Testis (tissue), 3 donors: ENCODE data around the gene ZHX3. TPM values are rescaled to one million over a fixed set of nuclear protein-coding genes. Genes with fewer than 3 reads are reported as not detected.

Experiments used
- DNase-seq: peaks from one replicate; pipeline ENCODE4 v3.0.0-alpha.2; 2019
- H3K27ac ChIP-seq, 2 donors: fragments of 200-600 bp; sonication (generic); one replicate each; pipeline ENCODE4 v1.5.1; 2019
- H3K27me3 ChIP-seq: fragments of 200-600 bp; sonication (generic); one replicate; pipeline ENCODE4 v1.5.1; 2019
- H3K36me3 ChIP-seq: fragments of 200-600 bp; sonication (generic); one replicate; pipeline ENCODE4 v1.5.1; 2017; ENCODE audit warnings: low read depth; ENCODE audit errors: missing control alignments
- H3K4me1 ChIP-seq: fragments of 200-600 bp; sonication (generic); one replicate; pipeline ENCODE4 v1.5.1; 2019
- H3K4me3 ChIP-seq, 2 donors: fragments of 200-600 bp; sonication (generic); one replicate each; pipeline ENCODE4 v1.5.1; 2017 to 2019
- H3K9me3 ChIP-seq: fragments of 200-600 bp; sonication (generic); one replicate; pipeline ENCODE4 v1.5.1; 2017
- CTCF ChIP-seq, 3 experiments: fragments of 450-650 bp in 2 of 3; fragments of 200-600 bp in 1 of 3; sonication (generic) in 1 of 3; IDR thresholded peaks; one replicate each; pipeline ENCODE4 v1.5.1; 2016 to 2019; ENCODE audit warnings: antibody characterized with exemption in 3 of 3, mild to moderate bottlenecking in 2 of 3, moderate library complexity in 1 of 3
- POLR2A ChIP-seq: fragments of 450-650 bp; IDR thresholded peaks from one replicate; pipeline ENCODE4 v1.6.1; 2017; ENCODE audit warnings: antibody characterized with exemption, mild to moderate bottlenecking, moderate library complexity
- WGBS, 2 donors: methylation state at CpG; one replicate each; pipeline ENCODE4 v1.1.5; 2018; 5-methylcytosine and 5-hydroxymethylcytosine counted together
- intact Hi-C: fragments of 100-400 bp; cut with DNase I; formaldehyde crosslinking; loops from one replicate; pipeline ENCODE4 v1.15.1; 2023; ENCODE audit warnings: low total_unique reads
- polyA plus RNA-seq: library from polyadenylated mRNA; stranded (reverse); fragments of 350-450 nt; fragmentation: Illumina TruSeq; extraction: RNeasy Lipid Tissue Mini Kit (QIAGEN cat#74804); gene quantifications from one replicate; pipeline ENCODE4 v1.2.3, GENCODE V29; 2014; ENCODE audit warnings: low read depth, low replicate concordance; ENCODE audit not compliant: insufficient read depth
- total RNA-seq, 2 donors: library from RNA; depleted of rRNA; stranded (reverse); fragments of >200 nt; gene quantifications; one replicate each; pipeline ENCODE4 v1.2.3, GENCODE V29; 2016

The ZHX3 gene
- total and polyA plus RNA-seq, 3 donors from 2014 or later, result 35.1 to 103 (median 55.7) TPM

GRCh38 chr20:41139227-41140093 is 178.1 kb downstream of the ZHX3 start:
- WGBS, 2 donors, result 56 to 61% methylated on average over 5 of the region's 5 CpGs
- no peak for TF ChIP-seq CTCF (IDR thresholded peaks at IDR 0.05)
- peak overlapping the region in 1 of 2 donors; percentile 97 for H3K27ac ChIP-seq
- H3K9me3 ChIP-seq, result no peaks in the 10 kb centered on the region
- H3K4me3 ChIP-seq, result no peak overlapping the region
- H3K4me1 ChIP-seq, result peaks cover 27% of the 10 kb centered on the region
- DNase-seq, result no peak
- no peaks in the 10 kb centered on the region for H3K27me3 ChIP-seq
- H3K36me3 ChIP-seq, result no peaks in the 10 kb centered on the region
- intact Hi-C loops, result no loop called here

DNA sequence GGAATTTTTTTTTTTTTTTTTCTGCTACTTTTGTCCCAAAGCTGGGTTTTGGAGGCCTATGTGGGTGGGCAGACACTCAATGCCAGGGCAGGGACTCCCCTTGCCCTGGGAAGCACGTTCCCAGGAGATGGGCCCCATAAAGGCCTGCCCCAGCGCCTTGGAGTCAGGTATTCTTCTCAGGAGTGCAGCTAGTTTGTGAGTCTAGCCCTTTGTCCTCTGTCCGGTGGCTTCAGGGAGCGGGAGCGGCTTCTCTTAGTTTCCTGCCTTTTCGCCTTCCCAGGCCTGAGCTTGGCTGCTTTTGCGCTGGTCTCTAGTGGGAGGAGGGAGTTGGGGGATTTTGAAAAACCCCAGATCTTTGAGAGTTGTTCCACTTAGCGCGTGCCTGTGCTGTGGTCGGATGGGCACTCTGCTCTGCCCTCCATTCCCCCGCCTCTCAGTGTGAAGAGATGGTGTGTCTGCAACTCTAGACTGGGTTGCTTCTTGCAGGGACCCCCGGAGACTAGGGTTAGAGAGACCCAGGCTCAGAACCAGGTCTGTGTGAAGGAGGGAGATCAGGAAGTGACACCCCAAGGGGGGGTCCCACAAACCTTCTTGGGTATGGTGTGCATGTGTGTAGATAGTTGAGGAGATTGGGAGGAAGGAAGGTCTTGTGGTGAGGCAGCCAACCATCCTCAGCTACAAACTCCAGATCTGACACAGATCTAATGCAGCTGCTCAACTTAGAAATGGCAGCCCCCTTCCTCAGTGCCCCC is 178.9 kb downstream of the ZHX3 start:
- DNase-seq, result no peak

GRCh38 chr20:41137614-41138474 is 179.7 kb downstream of the ZHX3 start:
- H3K27me3 ChIP-seq, result no peaks in the 10 kb centered on the region
- no peaks in the 10 kb centered on the region for H3K9me3 ChIP-seq
- H3K36me3 ChIP-seq, result no peaks in the 10 kb centered on the region
- H3K4me3 ChIP-seq, result peak overlapping the region; percentile 69 to 98
- intact Hi-C loops, result no loop called here
- peak overlapping the region; percentile 83 to 97 for H3K27ac ChIP-seq
- 1 to 2% methylated on average over 10 to 63 of the region's 66 CpGs for WGBS, 2 donors
- H3K4me1 ChIP-seq, result peaks cover 27% of the 10 kb centered on the region
- TF ChIP-seq POLR2A (no peak), CTCF (IDR thresholded peaks at IDR 0.05) (no peak)
- peak; percentile 73 for DNase-seq

More for the DNA sequence above, 178.9 kb downstream of the ZHX3 start:
- H3K4me3 ChIP-seq, result peak overlapping the region; percentile 69 to 98
- peaks cover 27% of the 10 kb centered on the region for H3K4me1 ChIP-seq
- H3K27ac ChIP-seq, result peak overlapping the region; percentile 83 to 97
- no peaks in the 10 kb centered on the region for H3K9me3 ChIP-seq
- no peaks in the 10 kb centered on the region for H3K36me3 ChIP-seq
- no peak for TF ChIP-seq POLR2A
- no peak for TF ChIP-seq CTCF (IDR thresholded peaks at IDR 0.05)
- intact Hi-C loops, result no loop called here
- H3K27me3 ChIP-seq, result no peaks in the 10 kb centered on the region
- 9 to 14% methylated on average over 11 to 12 of the region's 12 CpGs for WGBS, 2 donors

DNA sequence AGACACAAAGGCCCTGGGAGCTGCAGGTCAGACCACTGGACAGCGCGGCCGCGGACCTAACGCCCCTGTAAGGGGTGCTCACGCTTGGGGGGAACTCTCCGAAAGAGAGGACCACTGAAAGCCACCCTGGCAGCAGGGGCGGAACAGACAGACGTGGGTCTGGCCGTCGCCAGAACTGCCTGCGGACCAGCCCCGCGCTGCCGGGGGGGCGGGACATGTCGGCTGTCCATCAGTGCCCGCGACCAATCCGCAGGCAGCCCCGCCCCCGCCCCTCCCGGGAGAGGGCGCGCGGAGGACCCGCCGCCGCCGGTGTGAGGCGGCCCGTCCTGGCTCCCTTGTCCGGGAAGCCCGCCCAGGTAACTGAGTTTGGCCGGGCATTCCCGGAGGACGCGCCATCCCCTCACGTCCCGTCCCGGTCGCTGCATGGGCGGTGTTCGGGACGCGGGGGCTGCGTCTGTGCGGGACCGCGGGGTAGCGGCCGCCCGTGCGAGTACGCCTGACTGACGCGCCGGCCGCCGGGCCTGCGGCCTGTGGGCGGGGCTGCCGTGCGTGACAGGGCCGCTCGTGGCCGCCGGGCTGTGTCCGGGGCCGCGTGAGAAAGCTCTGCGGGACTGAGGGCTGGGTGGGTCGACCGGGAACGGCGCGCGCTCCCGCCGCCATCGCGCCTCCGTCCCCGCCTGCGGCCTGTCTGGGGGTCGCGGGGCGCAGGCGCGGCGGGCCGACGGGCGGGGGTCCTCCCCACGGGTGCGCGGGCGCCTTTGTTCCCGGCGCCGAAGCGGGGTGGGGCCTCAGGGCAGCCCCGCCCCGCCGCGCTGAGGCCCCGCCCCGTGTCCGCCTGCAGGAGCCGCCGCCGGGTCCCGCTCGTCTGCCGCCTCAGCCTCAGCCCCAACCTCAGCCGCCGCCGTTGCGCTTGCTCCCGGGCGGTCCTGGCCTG is 180.6 kb downstream of the ZHX3 start, which contains the start of gene PLCG1:
Gene PLCG1 (plus strand): TSS at position 864 of the 934 bp plus-strand sequence. CDS start 99 bp downstream, outside the sequence.
- H3K9me3 ChIP-seq, result no peaks in the 10 kb centered on the region
- peak within 1 kb of the TSS; percentile 86 to 97 for H3K27ac ChIP-seq
- peak within 1 kb of the TSS; percentile 69 to 98 for H3K4me3 ChIP-seq
- 0% methylated on average over 6 to 99 of the region's 121 CpGs for WGBS, 2 donors
- TF ChIP-seq CTCF (IDR thresholded peaks at IDR 0.05) (no peak), POLR2A (peak; percentile 66)
- no peaks in the 10 kb centered on the region for H3K36me3 ChIP-seq
- peaks cover 22% of the 10 kb centered on the region for H3K4me1 ChIP-seq
- DNase-seq, result peak; percentile 94
- H3K27me3 ChIP-seq, result no peaks in the 10 kb centered on the region
- intact Hi-C loops, result no loop called here
